PC-9 (cell line): ENCODE data around the gene HEMK1. TPM values are rescaled to one million over a fixed set of nuclear protein-coding genes. Genes with fewer than 3 reads are reported as not detected.

Source experiments
- BruUV-seq: library from RNA; stranded (reverse); fragments of 400-500 nt; replicated peaks from 2 replicates; lab custom pipeline; 2021; lab: Mats Ljungman, UMichigan
- CTCF ChIA-PET: fragments of 300-600 bp; sonication (Branson Sonifier 250); formaldehyde crosslinking; loops from one replicate; lab custom pipeline; 2022; ENCODE audit warnings: antibody characterized with exemption; lab: Charles Lee
- POLR2A ChIA-PET: fragments of 300-600 bp; sonication (Branson Sonifier 250); formaldehyde crosslinking; loops from one replicate; lab custom pipeline; 2022; ENCODE audit warnings: antibody characterized with exemption; ENCODE audit not compliant: unreplicated experiment; lab: Charles Lee
- DNase-seq, 2 experiments: peaks; one replicate each; pipeline versions ENCODE4 v3.0.0 to v3.0.0-alpha.2; 2015 to 2022; ENCODE audit warnings: mixed read lengths in 1 of 2
- H2AFZ ChIP-seq: fragments of 200-600 bp; sonication (generic); 2 replicates; pipeline ENCODE4 v1.8.1; 2017; ENCODE audit warnings: antibody characterized with exemption
- H3F3A ChIP-seq: fragments of 200-600 bp; sonication (generic); 2 replicates; pipeline ENCODE4 v1.8.1; 2017; ENCODE audit warnings: antibody characterized with exemption, mild to moderate bottlenecking, low read depth; ENCODE audit not compliant: insufficient read depth
- H3K27ac ChIP-seq: fragments of 200-600 bp; sonication (generic); 2 replicates; pipeline ENCODE4 v1.6.1; 2016; ENCODE audit warnings: mixed run types
- H3K27me3 ChIP-seq: fragments of 200-600 bp; sonication (generic); 2 replicates; pipeline ENCODE4 v1.6.1; 2016; ENCODE audit warnings: low read depth, mixed run types; ENCODE audit not compliant: insufficient read depth
- H3K36me3 ChIP-seq: fragments of 200-600 bp; sonication (generic); 2 replicates; pipeline ENCODE4 v1.6.1; 2016; ENCODE audit warnings: low read depth, mixed run types
- H3K4me1 ChIP-seq: fragments of 200-600 bp; sonication (generic); replicated peaks from 2 replicates; pipeline ENCODE4 v1.6.1; 2016; ENCODE audit warnings: mixed run types; ENCODE audit not compliant: insufficient read depth
- H3K4me2 ChIP-seq: fragments of 200-600 bp; sonication (generic); 2 replicates; pipeline ENCODE4 v1.6.1; 2017; ENCODE audit warnings: mixed run types
- H3K4me3 ChIP-seq: fragments of 200-600 bp; sonication (generic); 2 replicates; pipeline ENCODE4 v1.6.1; 2016; ENCODE audit warnings: mixed run types
- H3K79me2 ChIP-seq: fragments of 200-600 bp; sonication (generic); 2 replicates; pipeline ENCODE4 v1.6.1; 2017; ENCODE audit warnings: low read depth, mixed run types
- H3K9me2 ChIP-seq: fragments of 200-600 bp; sonication (generic); 2 replicates; pipeline ENCODE4 v1.8.1; 2017; ENCODE audit warnings: mild to moderate bottlenecking; ENCODE audit not compliant: insufficient read depth
- H3K9me3 ChIP-seq: fragments of 200-600 bp; sonication (generic); 2 replicates; pipeline ENCODE4 v1.8.1; 2016; ENCODE audit warnings: low read depth; ENCODE audit not compliant: insufficient read depth
- H4K20me1 ChIP-seq: fragments of 200-600 bp; sonication (generic); 2 replicates; pipeline ENCODE4 v1.8.1; 2017; ENCODE audit not compliant: insufficient read depth
- CTCF ChIP-seq: fragments of 200-600 bp; sonication (generic); conservative IDR thresholded peaks from 2 replicates; pipeline ENCODE4 v1.6.1; 2017; ENCODE audit warnings: mixed run types, antibody characterized with exemption, mild to moderate bottlenecking, moderate library complexity
- EZH2 ChIP-seq: fragments of 200-600 bp; sonication (generic); IDR thresholded peaks from 2 replicates; pipeline ENCODE4 v1.8.0; 2017; ENCODE audit warnings: antibody characterized with exemption, low read depth
- intact Hi-C: fragments of 100-400 bp; cut with micrococcal nuclease; formaldehyde crosslinking; loops from one replicate; pipeline ENCODE4 v1.10.0; 2022; ENCODE audit not compliant: unreplicated experiment
- total RNA-seq: library from RNA; stranded (reverse); gene quantifications from 2 replicates; pipeline ENCODE4 v1.2.3, GENCODE V29; 2021

Gene HEMK1
- total RNA-seq, 1 experiment from 2014 or later = 20.6 TPM

GRCh38 chr3:50625231-50626182 is 56.2 kb downstream of the HEMK1 start:
- H3K79me2 ChIP-seq = peaks cover 74% of the 10 kb centered on the region

GRCh38 chr3:50626401-50626800 is 57.1 kb downstream of the HEMK1 start:
- Histone ChIP-seq H3K4me1 (peaks cover 72% of the 10 kb centered on the region), H3K9me3 (no peaks in the 10 kb centered on the region), H3K36me3 (0 out of 2 replicates have a peak, but pooled peaks cover 3% of the 10 kb centered on the region), H3K27me3 (no peaks in the 10 kb centered on the region), H3K27ac (peak overlapping the region; percentile 61), H4K20me1 (no peaks in the 10 kb centered on the region), H3K9me2 (no peaks in the 10 kb centered on the region), H2AFZ (no peak overlapping the region), H3K79me2 (peaks cover 78% of the 10 kb centered on the region), H3K4me3 (no peak overlapping the region), H3K4me2 (peak overlapping the region; percentile 65), H3F3A (peaks cover 26% of the 10 kb centered on the region)
- TF ChIP-seq EZH2 (no peak), CTCF (no peak)
- intact Hi-C loops = loop anchor here (2.0 kb wide), 1 partner anchor 44 kb away; no protein-coding TSS in a partner anchor
- ChIA-PET POLR2A (interaction anchor here (0.6 to 0.7 kb wide), 2 partner anchors 759 to 870 kb away, joined by 3 to 4 read pairs; partner anchors contain the start of gene MANF), CTCF (interaction anchor here (0.6 kb wide), 1 partner anchor 1434 kb away, joined by 3 read pairs; no protein-coding TSS in a partner anchor)
- no peak for DNase-seq
- no TSS peak for BruUV-seq

More at GRCh38 chr3:50625231-50626182, 56.2 kb downstream of the HEMK1 start:
- 0 out of 2 replicates have a peak, but pooled peaks cover 3% of the 10 kb centered on the region for H3K36me3 ChIP-seq
- BruUV-seq = TSS peak; percentile 8
- peaks cover 71% of the 10 kb centered on the region for H3K4me1 ChIP-seq
- ChIA-PET CTCF (interaction anchor here (0.6 to 1.5 kb wide), 3 partner anchors 12 to 1435 kb away, joined by 3 to 7 read pairs (median 3); no protein-coding TSS in a partner anchor), POLR2A (interaction anchor here (0.6 to 0.7 kb wide), 3 partner anchors 438 to 871 kb away, joined by 3 to 4 read pairs (median 3); partner anchors contain the start of gene MANF)
- peak overlapping the region; percentile 65 for H3K4me2 ChIP-seq
- intact Hi-C loops = loop anchor here (2.0 kb wide), 2 partner anchors 37 to 45 kb away; no protein-coding TSS in a partner anchor
- no peak for DNase-seq
- H3K9me2 ChIP-seq = no peaks in the 10 kb centered on the region
- no peak for TF ChIP-seq EZH2
- no peak for TF ChIP-seq CTCF
- H4K20me1 ChIP-seq = no peaks in the 10 kb centered on the region
- peak overlapping the region; percentile 68 for H3K27ac ChIP-seq
- H3K27me3 ChIP-seq = no peaks in the 10 kb centered on the region
- no peak overlapping the region for H3K4me3 ChIP-seq
- no peak overlapping the region for H2AFZ ChIP-seq
- H3F3A ChIP-seq = peaks cover 24% of the 10 kb centered on the region
- no peaks in the 10 kb centered on the region for H3K9me3 ChIP-seq

- H3K4me2 ChIP-seq = peak overlapping the region; percentile 65
- POLR2A ChIA-PET = interaction anchor here (0.5 kb wide), 3 partner anchors 303 to 735 kb away, joined by 7 to 9 read pairs (median 8); partner anchors contain the start of genes HYAL3 and NAA80
- intact Hi-C loops = loop anchor here (1.0 to 2.0 kb wide), 2 partner anchors 25 to 43 kb away; no protein-coding TSS in a partner anchor
- no peaks in the 10 kb centered on the region for H3K9me2 ChIP-seq
- no TSS peak for BruUV-seq
- no peaks in the 10 kb centered on the region for H4K20me1 ChIP-seq
- no peaks in the 10 kb centered on the region for H3K36me3 ChIP-seq
- CTCF ChIA-PET = interaction anchor here (0.5 to 1.7 kb wide), 6 partner anchors 10 to 758 kb away, joined by 3 to 7 read pairs (median 3); partner anchors contain the start of gene MANF
- H2AFZ ChIP-seq = no peak overlapping the region
- no peaks in the 10 kb centered on the region for H3K27me3 ChIP-seq
- H3K9me3 ChIP-seq = no peaks in the 10 kb centered on the region
- TF ChIP-seq CTCF (peak; percentile 64), EZH2 (no peak)
- H3F3A ChIP-seq = peaks cover 34% of the 10 kb centered on the region
- DNase-seq = peak; percentile 83 to 96
- H3K4me1 ChIP-seq = peaks cover 83% of the 10 kb centered on the region
- peaks cover 83% of the 10 kb centered on the region for H3K79me2 ChIP-seq
- H3K4me3 ChIP-seq = peak overlapping the region; percentile 19; the same call in 1 of the 2 replicates
- H3K27ac ChIP-seq = peak overlapping the region; percentile 73
Observed at GRCh38 chr3:50627407-50628051, 58.2 kb downstream of the HEMK1 start.
